HG03442 (cell line): ENCODE measurements around the gene BRINP2.
"Not testable (repeated sequence)": the region's sequence is repeated elsewhere in the genome, so short reads cannot be mapped to it uniquely, and the experiment has no call there.

Experiments
- ATAC-seq: cut with Tn5 transposase; IDR thresholded peaks from one replicate; pipeline ENCODE4 v1.9.1; 2021; ENCODE audit warnings: mild to moderate bottlenecking, moderate library complexity; ENCODE audit not compliant: unreplicated experiment

The BRINP2 gene

DNA sequence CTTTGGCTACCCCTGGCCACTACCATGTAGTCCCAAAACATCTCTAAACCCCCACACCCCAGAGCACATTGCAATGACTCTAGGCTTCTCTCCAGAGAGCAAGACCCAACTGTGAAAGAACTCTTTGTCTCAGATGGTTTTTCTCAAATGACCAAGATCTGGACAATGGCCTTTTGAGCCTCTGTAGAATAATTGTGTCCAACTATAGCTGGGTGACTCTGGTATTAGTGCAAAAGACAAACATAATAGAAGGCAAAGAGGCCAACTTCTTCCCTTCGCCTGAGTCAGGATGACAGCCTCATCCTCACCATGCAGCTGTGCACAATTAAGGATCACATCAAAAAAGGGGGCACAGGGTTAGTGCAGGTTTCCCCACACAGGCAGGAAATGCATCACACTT lies 139.6 kb downstream of the BRINP2 start:
- ATAC-seq = no peak

DNA sequence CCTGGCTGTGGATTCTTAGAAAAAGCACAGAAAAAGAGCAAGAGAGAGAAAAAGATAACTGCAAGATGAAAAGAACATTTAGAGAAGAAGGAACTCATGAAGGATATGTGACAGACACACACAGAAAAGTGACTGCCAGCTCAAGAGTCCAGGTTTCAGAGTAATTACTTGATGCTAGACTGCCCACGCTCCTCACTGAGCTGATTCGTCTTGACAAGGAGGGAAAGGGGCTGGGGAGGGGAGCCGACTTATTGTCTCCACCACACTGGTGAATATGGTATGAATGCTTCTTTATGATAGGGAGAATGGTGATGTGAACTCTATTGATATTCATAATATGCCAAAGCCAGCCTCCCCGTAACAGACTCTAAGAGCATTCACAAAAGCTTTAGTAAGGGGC lies 140.4 kb downstream of the BRINP2 start:
- no peak for ATAC-seq

DNA sequence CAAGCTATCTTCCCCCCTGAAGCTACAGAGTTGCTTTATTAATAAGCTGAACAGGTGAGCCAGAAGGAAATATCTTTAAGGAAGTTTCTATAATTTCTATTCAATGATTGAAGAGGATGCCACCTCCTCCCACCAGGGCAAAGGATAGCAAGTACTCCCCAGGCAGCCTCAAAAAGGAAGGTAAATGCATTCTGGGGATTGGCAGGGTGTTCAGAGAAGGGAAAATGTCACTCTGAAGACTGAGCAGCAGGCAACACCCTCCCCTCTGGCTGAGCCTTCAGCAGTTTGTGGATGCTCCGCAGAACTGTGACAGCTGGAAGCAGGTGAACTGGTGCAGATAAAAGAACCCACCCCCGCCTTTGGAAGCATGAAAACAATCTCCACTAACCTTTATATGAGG lies 140.8 kb downstream of the BRINP2 start:
- no peak for ATAC-seq

DNA sequence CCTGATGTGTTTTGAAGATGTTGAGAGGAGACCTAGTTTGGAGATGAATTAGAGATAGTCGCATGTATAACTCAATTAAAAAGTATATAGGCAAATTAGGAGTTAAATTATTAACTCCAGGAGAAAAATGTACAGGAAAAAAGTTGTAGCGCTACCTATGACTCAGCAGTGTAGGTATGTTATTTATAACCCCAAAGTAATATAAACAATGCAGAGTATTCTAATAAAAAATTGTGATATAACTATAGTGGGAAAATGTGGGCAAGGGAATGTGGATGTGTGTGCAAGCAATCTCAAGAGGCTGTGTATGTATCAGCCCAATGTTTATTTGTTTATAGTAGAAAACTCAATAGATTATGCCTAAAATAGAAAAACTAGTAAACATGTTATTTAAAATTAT lies 144.5 kb downstream of the BRINP2 start:
- no peak for ATAC-seq

DNA sequence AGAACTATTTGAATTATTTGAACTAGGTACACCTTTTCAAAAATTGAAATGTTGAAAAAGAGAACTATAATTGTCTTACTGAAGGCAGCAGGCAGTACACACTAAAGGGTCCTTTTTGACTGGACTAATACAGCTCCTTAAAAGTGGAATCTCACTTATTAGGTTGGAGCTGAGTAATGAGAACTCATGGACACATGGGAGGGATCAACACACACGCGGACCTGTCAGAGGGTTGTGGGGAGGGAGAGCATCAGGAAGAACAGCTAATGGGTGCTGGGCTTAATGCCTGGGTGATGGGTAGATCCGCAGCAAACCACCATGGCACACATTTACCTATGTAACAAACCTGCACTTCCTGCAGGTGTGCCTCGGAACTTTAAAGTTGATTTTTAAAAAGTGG lies 145.0 kb downstream of the BRINP2 start:
- ATAC-seq = no peak

DNA sequence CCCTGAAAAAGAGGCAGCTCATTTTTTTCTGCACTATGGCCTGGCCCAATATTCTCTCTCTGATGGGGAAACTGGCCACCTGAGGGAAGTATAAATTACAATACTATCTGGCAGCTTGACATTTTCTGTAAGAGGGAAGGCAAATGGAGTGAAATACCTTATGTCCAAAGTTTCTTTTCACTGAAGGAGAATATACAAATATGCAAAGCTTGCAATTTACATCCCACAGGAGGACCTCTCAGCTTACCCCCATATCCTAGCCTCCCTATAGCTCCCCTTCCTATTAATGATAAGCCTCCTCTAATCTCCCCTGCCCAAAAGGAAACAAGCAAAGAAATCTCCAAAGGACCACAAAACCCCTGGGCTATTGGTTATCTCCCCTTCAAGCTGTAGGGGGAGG lies 150.7 kb downstream of the BRINP2 start:
- ATAC-seq = not testable (repeated sequence)

DNA sequence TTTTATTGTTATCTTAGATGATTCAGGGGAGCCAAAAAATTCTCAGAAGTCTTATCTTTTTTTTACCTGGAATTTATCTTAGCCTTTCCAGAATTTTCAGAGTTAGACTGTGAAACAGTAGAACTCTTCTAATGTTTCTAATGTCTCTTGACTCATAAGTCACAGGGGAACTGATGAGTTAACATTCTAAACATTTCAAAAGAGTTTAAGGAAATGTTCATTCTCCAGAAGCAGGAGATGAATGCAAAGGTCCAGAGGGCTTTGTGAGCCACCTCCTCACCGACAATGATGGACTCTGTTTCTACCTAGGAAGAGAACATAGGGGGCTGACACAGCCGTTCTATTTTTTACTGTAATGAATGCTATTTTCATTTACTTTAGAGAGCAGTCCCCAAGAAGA lies 157.5 kb downstream of the BRINP2 start:
- ATAC-seq = no peak

DNA sequence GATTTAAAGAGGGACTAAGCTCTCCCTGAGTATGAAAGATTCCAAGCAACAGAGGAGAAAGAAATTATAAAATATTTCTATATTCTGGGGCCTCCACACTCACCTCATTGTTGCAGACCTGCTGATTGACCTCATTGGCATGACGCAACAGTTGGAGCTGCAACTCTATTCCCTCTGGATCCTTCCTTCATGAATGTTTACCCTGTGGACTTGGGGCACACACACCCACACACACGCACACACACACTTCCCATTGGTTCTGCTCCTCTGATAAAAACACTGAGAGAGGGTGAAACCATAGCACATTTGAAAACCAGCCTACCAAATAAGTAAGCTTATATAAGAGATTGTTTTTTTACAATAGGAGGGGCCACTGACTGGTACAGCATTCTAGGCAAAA lies 159.1 kb downstream of the BRINP2 start:
- no peak for ATAC-seq
